ENCODE data around the gene TLNRD1. TPM values are rescaled to one million over a fixed set of nuclear protein-coding genes. Genes with fewer than 3 reads are reported as not detected.

TLNRD1 gene
- total RNA-seq, 1 experiment from 2014 or later: 24.7 TPM

- DNase-seq (ENCODE audit: low read depth, low spot score) (no peak), ATAC-seq (no peak)
- in situ Hi-C loops (cut with HindIII; ENCODE audit: low pct_unique_long_range_greater_than_20kb, low sequenced_read_pairs): no loop called here
- Histone ChIP-seq H3K27me3 (ENCODE audit: control insufficient read depth, insufficient read depth, low read length) (no peaks in the 10 kb centered on the region), H3K4me3 (ENCODE audit: low read depth in 2 of 2, low read length in 2 of 2) (no peak overlapping the region), H3K27ac (ENCODE audit: low read length) (no peak overlapping the region), H3K36me3 (ENCODE audit: control insufficient read depth, insufficient read depth, low read length) (no peaks in the 10 kb centered on the region), H3K4me1 (ENCODE audit: control insufficient read depth, insufficient read depth, low read length) (0 out of 2 replicates have a peak, but pooled peaks cover 3% of the 10 kb centered on the region), H3K9me3 (ENCODE audit: control insufficient read depth, insufficient read depth, low read depth, low read length) (no peaks in the 10 kb centered on the region)
- no peak for TF ChIP-seq POLR2AphosphoS5 (IDR thresholded peaks at IDR 0.05; ENCODE audit: low read depth, low read length)
- no peak for TF ChIP-seq REST (IDR thresholded peaks at IDR 0.05; ENCODE audit: insufficient read depth in 1 of 2, low read depth in 2 of 2, low read length in 1 of 2)
- no peak for TF ChIP-seq TCF7L2 (IDR thresholded peaks at IDR 0.05; ENCODE audit: low read depth, low read length)
- no peak for TF ChIP-seq SIN3A (IDR thresholded peaks at IDR 0.05; ENCODE audit: borderline replicate concordance, insufficient read depth, low read depth, low read length)
- TF ChIP-seq CTCF (IDR thresholded peaks at IDR 0.05): no peak
- BruUV-seq (replicated peaks): no TSS peak
- ChIA-PET POLR2A (no interaction called here), CTCF (no interaction called here)
- intact Hi-C loops (cut with micrococcal nuclease; ENCODE audit: unreplicated experiment): no loop called here
Observed at GRCh38 chr15:81016489-81017068, 15.9 kb downstream of the TLNRD1 start.

GRCh38 chr15:81018197-81018596 is 17.5 kb downstream of the TLNRD1 start:
- Histone ChIP-seq H3K4me1 (ENCODE audit: control insufficient read depth, insufficient read depth, low read length) (0 out of 2 replicates have a peak, but pooled peaks cover 2% of the 10 kb centered on the region), H3K27ac (ENCODE audit: low read length) (no peak overlapping the region), H3K27me3 (ENCODE audit: control insufficient read depth, insufficient read depth, low read length) (no peaks in the 10 kb centered on the region), H3K4me3 (ENCODE audit: low read depth in 2 of 2, low read length in 2 of 2) (no peak overlapping the region), H3K36me3 (ENCODE audit: control insufficient read depth, insufficient read depth, low read length) (no peaks in the 10 kb centered on the region), H3K9me3 (ENCODE audit: control insufficient read depth, insufficient read depth, low read depth, low read length) (no peaks in the 10 kb centered on the region)
- TF ChIP-seq POLR2AphosphoS5 (IDR thresholded peaks at IDR 0.05; ENCODE audit: low read depth, low read length) (no peak), REST (IDR thresholded peaks at IDR 0.05; ENCODE audit: insufficient read depth in 1 of 2, low read depth in 2 of 2, low read length in 1 of 2) (no peak), TCF7L2 (IDR thresholded peaks at IDR 0.05; ENCODE audit: low read depth, low read length) (no peak)
- intact Hi-C loops (cut with micrococcal nuclease; ENCODE audit: unreplicated experiment) (no loop called here), in situ Hi-C loops (cut with HindIII; ENCODE audit: low pct_unique_long_range_greater_than_20kb, low sequenced_read_pairs) (no loop called here)
- BruUV-seq (replicated peaks): no TSS peak
- DNase-seq (ENCODE audit: low read depth, low spot score): no peak
- ATAC-seq: no peak
- POLR2A ChIA-PET: no interaction called here
- CTCF ChIA-PET: no interaction called here
